ENCODE measurements around the gene ITGAL.

ITGAL gene

DNA sequence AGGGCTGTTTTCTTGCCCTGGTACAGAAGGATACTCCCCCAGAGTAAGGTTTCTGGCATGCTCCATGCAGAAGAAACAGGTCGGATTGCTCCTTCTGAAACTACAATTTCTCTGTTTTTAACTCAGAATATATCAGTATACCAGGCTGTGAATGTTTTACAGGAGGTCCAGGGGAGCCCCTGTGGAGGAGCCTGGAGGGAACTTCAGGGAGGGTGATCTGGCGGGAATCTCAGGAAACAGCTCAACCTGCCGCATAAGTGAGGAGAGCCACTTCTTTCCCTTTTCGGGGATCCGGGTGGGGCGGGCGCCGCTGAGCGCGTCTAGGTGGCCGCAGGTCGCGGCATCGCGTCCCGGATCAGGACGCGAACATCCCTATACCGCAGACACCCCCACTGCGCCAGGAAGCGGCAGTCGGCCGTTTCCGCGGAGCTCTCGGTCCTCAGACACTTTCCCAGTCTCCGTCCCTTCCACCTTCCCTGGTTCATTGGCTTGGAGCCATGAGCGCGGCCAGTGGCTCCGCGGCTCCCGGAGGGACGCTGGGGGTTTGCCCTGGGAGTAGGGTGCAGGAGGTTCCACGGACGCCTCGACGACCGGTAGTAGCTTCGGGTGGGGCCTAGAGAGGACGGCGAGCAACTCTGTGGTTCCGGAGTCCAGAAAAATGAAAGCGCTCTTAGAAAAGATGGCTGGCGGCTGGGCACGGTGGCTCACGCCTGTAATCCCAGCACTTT is 88.7 kb downstream of the ITGAL start:
- H3K79me2 ChIP-seq (ENCODE audit: low read length) = peaks cover 15% of the 10 kb centered on the region
- no peaks in the 10 kb centered on the region for H3K27me3 ChIP-seq (replicated peaks; ENCODE audit: insufficient read depth, low read length)
- no peak overlapping the region; the same call in 1 of the 2 replicates for H3K9ac ChIP-seq (ENCODE audit: low read length)
- TF ChIP-seq EZH2phosphoT487 (IDR thresholded peaks at IDR 0.05; ENCODE audit: low read length) (no peak), CTCF (IDR thresholded peaks at IDR 0.05; ENCODE audit: low read length) (no peak), EZH2 (optimal IDR thresholded peaks at IDR 0.05; ENCODE audit: low read depth, low read length) (no peak)
- no peaks in the 10 kb centered on the region for H3K9me2 ChIP-seq (replicated peaks; ENCODE audit: insufficient read depth, low read length)
- peaks cover 10% of the 10 kb centered on the region for H3F3A ChIP-seq (ENCODE audit: insufficient read depth, low read length)
- H4K20me1 ChIP-seq (ENCODE audit: insufficient read depth, low read length) = no peaks in the 10 kb centered on the region
- H3K4me1 ChIP-seq (ENCODE audit: low read length) = no peaks in the 10 kb centered on the region
- peak overlapping the region; percentile 44; the same call in 1 of the 2 replicates for H3K4me3 ChIP-seq (ENCODE audit: low read length)
- H3K4me2 ChIP-seq (ENCODE audit: low read depth, low read length) = peak overlapping the region; percentile 41
- no peak overlapping the region for H3K27ac ChIP-seq (ENCODE audit: low read length)
- H2AFZ ChIP-seq (ENCODE audit: low read length) = peak overlapping the region; percentile 50
- H3K9me3 ChIP-seq (replicated peaks; ENCODE audit: insufficient read depth, low read length) = no peaks in the 10 kb centered on the region
- no peaks in the 10 kb centered on the region for H3K36me3 ChIP-seq (replicated peaks; ENCODE audit: insufficient read depth, low read length)
- no peak for DNase-seq

DNA sequence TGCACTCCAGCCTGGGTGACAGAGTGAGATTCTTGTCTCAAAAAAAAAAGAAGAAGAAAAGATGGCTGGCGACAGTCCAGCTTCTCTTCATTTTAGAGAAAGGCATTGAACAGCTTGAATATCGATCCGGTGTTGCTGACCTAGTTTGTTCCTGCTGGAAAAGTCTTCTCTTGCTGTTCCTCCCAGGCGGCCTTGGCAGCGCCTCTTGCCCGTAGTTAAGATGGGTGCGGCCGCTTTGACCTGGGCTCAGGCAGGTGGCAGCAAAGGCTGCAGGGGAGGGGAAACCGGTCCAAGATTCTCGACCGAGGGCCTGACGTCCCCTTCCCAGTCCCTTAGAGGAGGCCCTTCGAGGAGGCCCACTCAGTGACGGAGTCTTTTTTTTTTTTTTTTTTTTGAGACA is 89.5 kb downstream of the ITGAL start:
- peaks cover 8% of the 10 kb centered on the region for H3K79me2 ChIP-seq (ENCODE audit: low read length)
- H2AFZ ChIP-seq (ENCODE audit: low read length) = no peak overlapping the region
- peaks cover 10% of the 10 kb centered on the region for H3F3A ChIP-seq (ENCODE audit: insufficient read depth, low read length)
- no peaks in the 10 kb centered on the region for H3K9me3 ChIP-seq (replicated peaks; ENCODE audit: insufficient read depth, low read length)
- H3K36me3 ChIP-seq (replicated peaks; ENCODE audit: insufficient read depth, low read length) = no peaks in the 10 kb centered on the region
- DNase-seq = no peak
- H4K20me1 ChIP-seq (ENCODE audit: insufficient read depth, low read length) = no peaks in the 10 kb centered on the region
- no peak overlapping the region for H3K27ac ChIP-seq (ENCODE audit: low read length)
- H3K4me2 ChIP-seq (ENCODE audit: low read depth, low read length) = no peak overlapping the region
- H3K27me3 ChIP-seq (replicated peaks; ENCODE audit: insufficient read depth, low read length) = no peaks in the 10 kb centered on the region
- H3K4me1 ChIP-seq (ENCODE audit: low read length) = no peaks in the 10 kb centered on the region
- no peaks in the 10 kb centered on the region for H3K9me2 ChIP-seq (replicated peaks; ENCODE audit: insufficient read depth, low read length)
- TF ChIP-seq EZH2 (optimal IDR thresholded peaks at IDR 0.05; ENCODE audit: low read depth, low read length) (no peak), CTCF (IDR thresholded peaks at IDR 0.05; ENCODE audit: low read length) (no peak), EZH2phosphoT487 (IDR thresholded peaks at IDR 0.05; ENCODE audit: low read length) (no peak)
- H3K4me3 ChIP-seq (ENCODE audit: low read length) = no peak overlapping the region
- no peak overlapping the region for H3K9ac ChIP-seq (ENCODE audit: low read length)

DNA sequence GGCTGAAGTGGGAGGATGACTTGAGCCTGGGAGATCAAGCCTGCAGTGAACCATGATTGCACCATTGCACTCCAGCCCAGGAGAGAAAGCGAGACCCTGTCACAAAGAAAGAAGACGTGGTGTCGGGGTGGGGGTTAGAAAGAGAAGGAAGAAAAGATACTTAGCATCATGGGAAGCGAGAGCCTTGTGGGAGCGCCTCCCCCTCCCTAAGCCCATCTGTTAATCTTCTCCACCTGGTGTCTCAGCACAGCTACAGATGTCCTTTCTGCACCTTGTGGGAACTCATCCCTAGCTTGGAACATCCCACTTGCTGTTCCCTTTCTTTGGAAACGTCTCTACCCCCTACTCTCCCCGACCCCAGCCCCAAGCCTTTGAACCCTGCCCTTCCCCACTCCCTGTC is 93.0 kb downstream of the ITGAL start:
- no peak for DNase-seq
- no peak overlapping the region for H3K27ac ChIP-seq (ENCODE audit: low read length)
- TF ChIP-seq EZH2 (optimal IDR thresholded peaks at IDR 0.05; ENCODE audit: low read depth, low read length) (no peak), EZH2phosphoT487 (IDR thresholded peaks at IDR 0.05; ENCODE audit: low read length) (no peak), CTCF (IDR thresholded peaks at IDR 0.05; ENCODE audit: low read length) (no peak)
- peaks cover 9% of the 10 kb centered on the region for H3F3A ChIP-seq (ENCODE audit: insufficient read depth, low read length)
- H3K9me3 ChIP-seq (replicated peaks; ENCODE audit: insufficient read depth, low read length) = no peaks in the 10 kb centered on the region
- H4K20me1 ChIP-seq (ENCODE audit: insufficient read depth, low read length) = no peaks in the 10 kb centered on the region
- H3K4me3 ChIP-seq (ENCODE audit: low read length) = no peak overlapping the region
- peaks cover 13% of the 10 kb centered on the region for H3K4me1 ChIP-seq (ENCODE audit: low read length)
- H3K9ac ChIP-seq (ENCODE audit: low read length) = no peak overlapping the region
- no peaks in the 10 kb centered on the region for H3K9me2 ChIP-seq (replicated peaks; ENCODE audit: insufficient read depth, low read length)
- H3K36me3 ChIP-seq (replicated peaks; ENCODE audit: insufficient read depth, low read length) = no peaks in the 10 kb centered on the region
- H3K27me3 ChIP-seq (replicated peaks; ENCODE audit: insufficient read depth, low read length) = no peaks in the 10 kb centered on the region
- H3K79me2 ChIP-seq (ENCODE audit: low read length) = no peaks in the 10 kb centered on the region
- H3K4me2 ChIP-seq (ENCODE audit: low read depth, low read length) = no peak overlapping the region
- no peak overlapping the region for H2AFZ ChIP-seq (ENCODE audit: low read length)

Measured in MM.1S (cell line).